Osteocyte (in vitro differentiated cells): ENCODE measurements around the gene PEX12. TPM values are rescaled to one million over a fixed set of nuclear protein-coding genes. Genes with fewer than 3 reads are reported as not detected.

Source experiments
- DNase-seq: peaks from one replicate; pipeline ENCODE4 v3.0.0; 2021; ENCODE audit warnings: mixed read lengths; ENCODE audit not compliant: unreplicated experiment; ENCODE audit errors: extremely low spot score
- H3K27ac Mint-ChIP-seq: one replicate; pipeline ENCODE4 v1.8.0; 2021; ENCODE audit warnings: mild to moderate bottlenecking, mixed read lengths; ENCODE audit not compliant: unreplicated experiment
- H3K27me3 Mint-ChIP-seq: one replicate; pipeline ENCODE4 v1.8.0; 2021; ENCODE audit warnings: mixed read lengths; ENCODE audit not compliant: unreplicated experiment
- H3K36me3 Mint-ChIP-seq: one replicate; pipeline ENCODE4 v1.8.0; 2021; ENCODE audit warnings: mixed read lengths; ENCODE audit not compliant: unreplicated experiment
- H3K4me1 Mint-ChIP-seq: one replicate; pipeline ENCODE4 v1.8.0; 2021; ENCODE audit warnings: mixed read lengths; ENCODE audit not compliant: unreplicated experiment
- H3K4me3 Mint-ChIP-seq: one replicate; pipeline ENCODE4 v1.8.0; 2021; ENCODE audit warnings: mild to moderate bottlenecking, moderate library complexity, mixed read lengths; ENCODE audit not compliant: unreplicated experiment
- H3K9me3 Mint-ChIP-seq: one replicate; pipeline ENCODE4 v1.8.0; 2021; ENCODE audit warnings: mixed read lengths; ENCODE audit not compliant: unreplicated experiment
- long read RNA-seq: library from polyadenylated mRNA; unstranded; transcript quantifications from one replicate; pipeline ENCODE4 v2.0.0, GENCODE V29; 2021
- total RNA-seq: library from RNA; stranded (reverse); gene quantifications from 2 replicates; pipeline ENCODE4 v1.2.1, GENCODE V29; 2021
- TF ChIP-seq, protein P1 (sequence below): fragments of 200-600 bp; sonication (generic); IDR thresholded peaks from 2 replicates; pipeline ENCODE4 v1.5.0; 2021; ENCODE audit warnings: antibody characterized with exemption, mild to moderate bottlenecking, moderate library complexity

PEX12 gene
- total RNA-seq: 6.9 and 7.0 TPM in 2 replicates
- long read RNA-seq, transcript PEX12-201 (3 exons, 2,675 nt): major isoform, 33 of 39 reads
- long read RNA-seq, partial matches to known transcripts: 4 of 39 reads
- long read RNA-seq, other reads (novel, unspliced or antisense): 2 of 39 reads

DNA sequence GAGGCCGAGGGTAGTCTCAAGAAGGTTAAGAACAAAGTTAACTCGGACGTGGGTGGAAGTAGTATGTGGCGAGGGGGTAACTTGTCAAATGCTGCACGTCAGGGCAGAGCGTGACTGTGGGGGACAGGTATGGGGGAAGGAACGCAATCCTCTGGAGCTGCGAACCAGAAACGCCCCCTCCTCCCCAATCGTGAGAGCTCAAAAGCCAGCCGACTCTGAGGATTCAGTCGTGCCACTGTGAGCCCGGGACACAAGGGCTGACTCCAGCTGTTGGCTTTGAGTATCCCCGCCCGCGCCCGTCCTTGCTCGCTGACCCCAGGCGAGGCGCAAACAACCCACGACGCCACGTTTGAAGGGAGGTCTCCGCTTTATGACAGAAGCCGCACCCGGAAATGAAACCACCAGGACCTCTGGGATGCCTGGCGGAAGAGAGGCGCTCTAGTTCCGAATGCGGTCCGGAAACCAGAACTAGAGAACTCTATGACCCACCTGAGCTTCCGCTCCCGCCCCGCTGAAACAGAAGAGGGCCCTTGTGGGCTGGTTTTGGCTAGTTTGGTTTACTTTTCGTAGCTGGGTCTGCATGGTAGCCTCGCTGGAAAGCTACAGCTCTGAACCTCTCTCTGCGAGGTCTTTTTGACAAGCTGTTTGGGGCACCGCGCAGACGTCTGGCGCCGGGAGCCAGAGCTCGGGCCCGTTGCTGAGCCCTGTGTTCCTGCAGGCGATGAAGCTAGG, at the start of gene PEX12:
Gene PEX12 (minus strand): TSS at position 375 of the 732 bp plus-strand sequence. CDS start 550 bp downstream, outside the sequence.
- Mint-ChIP-seq H3K27me3 (peaks cover 3% of the 10 kb centered on the region), H3K4me1 (peaks cover 25% of the 10 kb centered on the region), H3K27ac (peak within 1 kb of the TSS; percentile 99), H3K9me3 (no peaks in the 10 kb centered on the region), H3K4me3 (peak within 1 kb of the TSS; percentile 95), H3K36me3 (peaks cover 5% of the 10 kb centered on the region)
- TF ChIP-seq, protein P1, sequence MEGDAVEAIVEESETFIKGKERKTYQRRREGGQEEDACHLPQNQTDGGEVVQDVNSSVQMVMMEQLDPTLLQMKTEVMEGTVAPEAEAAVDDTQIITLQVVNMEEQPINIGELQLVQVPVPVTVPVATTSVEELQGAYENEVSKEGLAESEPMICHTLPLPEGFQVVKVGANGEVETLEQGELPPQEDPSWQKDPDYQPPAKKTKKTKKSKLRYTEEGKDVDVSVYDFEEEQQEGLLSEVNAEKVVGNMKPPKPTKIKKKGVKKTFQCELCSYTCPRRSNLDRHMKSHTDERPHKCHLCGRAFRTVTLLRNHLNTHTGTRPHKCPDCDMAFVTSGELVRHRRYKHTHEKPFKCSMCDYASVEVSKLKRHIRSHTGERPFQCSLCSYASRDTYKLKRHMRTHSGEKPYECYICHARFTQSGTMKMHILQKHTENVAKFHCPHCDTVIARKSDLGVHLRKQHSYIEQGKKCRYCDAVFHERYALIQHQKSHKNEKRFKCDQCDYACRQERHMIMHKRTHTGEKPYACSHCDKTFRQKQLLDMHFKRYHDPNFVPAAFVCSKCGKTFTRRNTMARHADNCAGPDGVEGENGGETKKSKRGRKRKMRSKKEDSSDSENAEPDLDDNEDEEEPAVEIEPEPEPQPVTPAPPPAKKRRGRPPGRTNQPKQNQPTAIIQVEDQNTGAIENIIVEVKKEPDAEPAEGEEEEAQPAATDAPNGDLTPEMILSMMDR: no peak
- peak; percentile 91 for DNase-seq

DNA sequence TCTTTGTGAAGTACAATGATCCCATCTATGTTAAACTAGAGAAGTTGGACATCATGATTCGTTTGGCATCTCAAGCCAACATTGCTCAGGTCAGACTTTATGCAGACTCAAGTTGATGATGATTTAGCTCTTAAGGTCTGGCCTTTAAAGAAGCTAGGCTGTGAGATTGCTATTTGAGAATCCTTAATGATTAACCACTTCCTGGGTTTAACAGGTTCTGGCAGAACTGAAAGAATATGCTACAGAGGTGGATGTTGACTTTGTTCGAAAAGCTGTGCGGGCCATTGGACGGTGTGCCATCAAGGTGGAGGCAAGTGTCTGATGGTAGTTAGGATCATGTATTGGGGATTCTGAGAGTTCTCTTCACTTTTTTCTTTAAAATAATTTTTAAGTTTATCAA, 49.0 kb upstream of the PEX12 start:
- DNase-seq: no peak
- no peaks in the 10 kb centered on the region for H3K27me3 Mint-ChIP-seq
- H3K4me3 Mint-ChIP-seq: no peak overlapping the region
- H3K27ac Mint-ChIP-seq: no peak overlapping the region
- TF ChIP-seq, protein P1: no peak
- H3K36me3 Mint-ChIP-seq: peaks cover 45% of the 10 kb centered on the region
- H3K9me3 Mint-ChIP-seq: no peaks in the 10 kb centered on the region
- H3K4me1 Mint-ChIP-seq: peaks cover 3% of the 10 kb centered on the region

DNA sequence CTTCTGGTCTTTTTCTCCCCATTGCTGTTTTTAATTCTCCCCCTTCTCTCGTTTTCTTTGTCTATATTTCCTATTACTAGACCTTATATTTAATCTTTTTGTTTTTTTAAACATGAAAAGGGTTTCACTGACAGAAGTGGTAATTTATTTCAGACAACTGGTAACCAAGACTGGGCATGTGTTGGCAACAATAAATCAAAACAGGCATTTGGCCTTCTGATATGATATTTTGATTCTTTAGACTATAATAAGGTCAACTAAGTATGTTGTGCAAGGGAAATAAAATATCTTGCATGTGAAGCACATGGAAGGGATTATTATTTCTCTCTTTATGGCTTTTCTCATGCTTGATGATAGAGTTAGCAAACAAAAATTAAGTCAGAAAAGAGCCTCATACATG, 43.4 kb upstream of the PEX12 start:
- TF ChIP-seq, protein P1: no peak
- H3K9me3 Mint-ChIP-seq: no peaks in the 10 kb centered on the region
- H3K4me3 Mint-ChIP-seq: no peak overlapping the region
- H3K36me3 Mint-ChIP-seq: peaks cover 25% of the 10 kb centered on the region
- no peaks in the 10 kb centered on the region for H3K4me1 Mint-ChIP-seq
- DNase-seq: no peak
- H3K27me3 Mint-ChIP-seq: no peaks in the 10 kb centered on the region
- no peak overlapping the region for H3K27ac Mint-ChIP-seq

DNA sequence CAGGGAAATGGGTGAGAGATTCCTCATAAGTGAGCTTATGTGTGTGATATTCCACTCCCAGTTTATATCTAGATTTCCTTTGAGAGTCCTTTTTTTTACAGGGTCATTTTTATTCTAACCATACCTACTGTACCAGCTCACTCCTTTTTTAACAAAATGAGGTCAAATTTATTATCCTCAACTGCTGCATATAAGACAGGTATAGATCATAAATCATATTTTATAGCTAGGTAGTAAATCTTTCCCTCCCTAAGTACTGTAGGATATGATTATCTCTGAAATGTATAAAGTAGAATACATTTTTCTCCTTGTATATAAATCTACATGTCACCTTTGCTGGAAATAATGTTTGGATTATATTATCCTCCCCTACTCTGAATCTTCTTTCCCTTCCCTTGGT, 40.3 kb upstream of the PEX12 start:
- no peaks in the 10 kb centered on the region for H3K9me3 Mint-ChIP-seq
- H3K27ac Mint-ChIP-seq: no peak overlapping the region
- H3K36me3 Mint-ChIP-seq: peaks cover 8% of the 10 kb centered on the region
- TF ChIP-seq, protein P1: no peak
- no peak for DNase-seq
- no peak overlapping the region for H3K4me3 Mint-ChIP-seq
- H3K27me3 Mint-ChIP-seq: no peaks in the 10 kb centered on the region
- no peaks in the 10 kb centered on the region for H3K4me1 Mint-ChIP-seq

DNA sequence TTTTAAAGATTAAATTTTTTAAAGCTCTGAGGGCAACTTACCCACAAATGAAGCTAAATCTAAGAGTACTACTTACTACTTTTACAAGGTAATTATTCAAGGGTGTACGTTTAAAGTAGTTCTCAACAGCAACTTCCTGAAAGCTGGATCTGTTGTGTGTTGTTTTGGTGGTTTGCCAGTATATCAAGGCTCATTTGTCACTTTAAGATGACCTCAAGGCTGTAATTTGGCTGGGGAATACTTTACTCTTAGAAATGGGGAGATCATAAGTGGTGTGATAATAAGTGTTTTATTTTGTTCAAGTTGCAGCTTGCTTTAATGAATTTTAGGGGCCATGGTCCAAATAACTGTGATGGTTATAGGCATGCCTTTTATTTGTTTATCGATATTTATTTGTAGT, 39.1 kb upstream of the PEX12 start:
- H3K9me3 Mint-ChIP-seq: no peaks in the 10 kb centered on the region
- DNase-seq: no peak
- H3K27me3 Mint-ChIP-seq: no peaks in the 10 kb centered on the region
- TF ChIP-seq, protein P1: no peak
- H3K4me1 Mint-ChIP-seq: no peaks in the 10 kb centered on the region
- H3K4me3 Mint-ChIP-seq: no peak overlapping the region
- H3K36me3 Mint-ChIP-seq: peaks cover 9% of the 10 kb centered on the region
- no peak overlapping the region for H3K27ac Mint-ChIP-seq
